HG03378 (cell line): Measurements from ENCODE around the gene RUNDC1.

Experiments used
- ATAC-seq: cut with Tn5 transposase; IDR thresholded peaks from one replicate; pipeline ENCODE4 v1.9.1; 2021; ENCODE audit warnings: mild to moderate bottlenecking, moderate library complexity; ENCODE audit not compliant: unreplicated experiment

Gene RUNDC1

GRCh38 chr17:43018008-43018853 lies 37.9 kb downstream of the RUNDC1 start:
- ATAC-seq: no peak

GRCh38 chr17:43018932-43019331 lies 38.6 kb downstream of the RUNDC1 start:
- ATAC-seq: no peak

GRCh38 chr17:43019418-43019817 lies 39.1 kb downstream of the RUNDC1 start:
- no peak for ATAC-seq

GRCh38 chr17:43020030-43020621 lies 39.8 kb downstream of the RUNDC1 start:
- no peak for ATAC-seq

- no peak for ATAC-seq
Measured at GRCh38 chr17:43020789-43021740, 40.7 kb downstream of the RUNDC1 start.

GRCh38 chr17:43021741-43022512 lies 41.6 kb downstream of the RUNDC1 start, which contains the start of gene VAT1:
Gene VAT1, minus strand, starts transcription at chr17:43022385. Its CDS starts 63 bp downstream, at chr17:43022322.
- ATAC-seq: no peak

- no peak for ATAC-seq
Measured at GRCh38 chr17:43024407-43025289, 44.3 kb downstream of the RUNDC1 start, which contains the start of gene RND2. Gene RND2, plus strand, starts transcription at chr17:43025231. Its CDS starts 117 bp downstream, at chr17:43025348.

- no peak for ATAC-seq
Measured at GRCh38 chr17:43025290-43025657, 44.9 kb downstream of the RUNDC1 start.

GRCh38 chr17:43025766-43026537 lies 45.6 kb downstream of the RUNDC1 start:
- no peak for ATAC-seq

- ATAC-seq: no peak
Measured at GRCh38 chr17:43026595-43026994, 46.2 kb downstream of the RUNDC1 start.

- ATAC-seq: no peak
Measured at GRCh38 chr17:43027091-43028032, 47.0 kb downstream of the RUNDC1 start.

GRCh38 chr17:43028221-43028861 lies 48.0 kb downstream of the RUNDC1 start:
- no peak for ATAC-seq

GRCh38 chr17:43030137-43030767 lies 49.9 kb downstream of the RUNDC1 start:
- no peak for ATAC-seq

GRCh38 chr17:43031666-43032065 lies 51.3 kb downstream of the RUNDC1 start:
- ATAC-seq: no peak

GRCh38 chr17:43033948-43034881 lies 53.9 kb downstream of the RUNDC1 start:
- ATAC-seq: no peak
